Stimulated activated CD8-positive, alpha-beta memory T cell treated with anti-CD3 and anti-CD28 coated beads, Interleukin-2, amount 100 ng/mL, for 48 hours (primary cell): ENCODE results near the gene TMEM87B.
"Not testable (repeated sequence)": the region's sequence is repeated elsewhere in the genome, so short reads cannot be mapped to it uniquely, and the experiment has no call there.

Experiments
- DNase-seq, 2 donors: peaks; one replicate each; pipeline ENCODE4 v3.0.0-alpha.2; 2020; ENCODE audit warnings: low read depth in 2 of 2

Gene TMEM87B

GRCh38 chr2:112032689-112033465 is 22.2 kb upstream of the TMEM87B start:
- no peak for DNase-seq

GRCh38 chr2:112033600-112033999 is 21.5 kb upstream of the TMEM87B start:
- no peak for DNase-seq

GRCh38 chr2:112034924-112035323 is 20.1 kb upstream of the TMEM87B start:
- no peak for DNase-seq

- no peak for DNase-seq
These were observed 19.3 kb upstream of the TMEM87B start for GRCh38 chr2:112035786-112036185.

GRCh38 chr2:112039556-112039955 is 15.5 kb upstream of the TMEM87B start:
- not testable (repeated sequence) for DNase-seq

GRCh38 chr2:112040066-112040465 is 15.0 kb upstream of the TMEM87B start:
- DNase-seq: not testable (repeated sequence)

- DNase-seq: not testable (repeated sequence)
These were observed 13.6 kb upstream of the TMEM87B start for GRCh38 chr2:112041460-112041859.

GRCh38 chr2:112045446-112046014 is 9.5 kb upstream of the TMEM87B start:
- DNase-seq: no peak

GRCh38 chr2:112046231-112046630 is 8.8 kb upstream of the TMEM87B start:
- DNase-seq: no peak

GRCh38 chr2:112047537-112048235 is 7.4 kb upstream of the TMEM87B start:
- no peak for DNase-seq

GRCh38 chr2:112048236-112048592 is 6.9 kb upstream of the TMEM87B start:
- no peak for DNase-seq

- DNase-seq: no peak
These were observed 6.2 kb upstream of the TMEM87B start for GRCh38 chr2:112048887-112049286.

- DNase-seq: no peak
These were observed 4.8 kb upstream of the TMEM87B start for GRCh38 chr2:112050316-112050715.

- DNase-seq: peak; percentile 94 to 97
These were observed 887 bp upstream of the TMEM87B start for GRCh38 chr2:112053917-112054846.

GRCh38 chr2:112055730-112056625 is 909 bp downstream of the TMEM87B start:
- DNase-seq: peak in 1 of 2 donors; percentile 7

- DNase-seq: no peak
These were observed 1.5 kb downstream of the TMEM87B start for GRCh38 chr2:112056626-112056987.

- DNase-seq: no peak
These were observed 4.6 kb downstream of the TMEM87B start for GRCh38 chr2:112059671-112060070.

- no peak for DNase-seq
These were observed 6.2 kb downstream of the TMEM87B start for GRCh38 chr2:112061299-112061698.

GRCh38 chr2:112061840-112062239 is 6.8 kb downstream of the TMEM87B start:
- DNase-seq: peak in 1 of 2 donors; percentile 1

- DNase-seq: no peak
These were observed 7.8 kb downstream of the TMEM87B start for GRCh38 chr2:112062894-112063293.

- DNase-seq: no peak
These were observed 10.4 kb downstream of the TMEM87B start for GRCh38 chr2:112065486-112065885.
